ENCODE measurements around the gene C16orf54. TPM values are rescaled to one million over a fixed set of nuclear protein-coding genes. Genes with fewer than 3 reads are reported as not detected.
"Not testable (repeated sequence)": the region's sequence is repeated elsewhere in the genome, so short reads cannot be mapped to it uniquely, and the experiment has no call there.

The C16orf54 gene
- total and polyA plus RNA-seq, 7 donors = 0.46 to 10.1 (median 1.0) TPM; not detected in 1

- intact Hi-C loops (cut with DNase I) = loop anchor here (10.0 kb wide), 1 partner anchor 52 kb away; no protein-coding TSS in a partner anchor
- H3K9me3 ChIP-seq = no peaks in the 10 kb centered on the region
- TF ChIP-seq POLR2A (IDR thresholded peaks at IDR 0.05) = peak in 1 of 2 donors; percentile 12
- no peak for TF ChIP-seq EP300 (IDR thresholded peaks at IDR 0.05)
- peak in 1 of 4 donors; percentile 7 for TF ChIP-seq POLR2AphosphoS5 (IDR thresholded peaks at IDR 0.05)
- no peaks in the 10 kb centered on the region for H3K36me3 ChIP-seq
- no peak for DNase-seq
- H3K27ac ChIP-seq = no peak overlapping the region
- H3K4me1 ChIP-seq = no peaks in the 10 kb centered on the region
- 29 to 73% methylated on average over 6 of the region's 6 CpGs for WGBS, 2 donors
- peaks cover 0 to 19% (median 0%) of the 10 kb centered on the region in 3 donors for H3K27me3 ChIP-seq
- H3K4me3 ChIP-seq = no peak overlapping the region
Observed at GRCh38 chr16:29736764-29737163, 9.0 kb downstream of the C16orf54 start.

- no peaks in the 10 kb centered on the region for H3K36me3 ChIP-seq
- intact Hi-C loops (cut with DNase I) = loop anchor here (10.0 kb wide), 1 partner anchor 51 kb away; no protein-coding TSS in a partner anchor
- TF ChIP-seq EP300 (IDR thresholded peaks at IDR 0.05) (no peak), POLR2AphosphoS5 (IDR thresholded peaks at IDR 0.05) (no peak), POLR2A (IDR thresholded peaks at IDR 0.05) (no peak), CTCF (IDR thresholded peaks at IDR 0.05) (no peak)
- H3K9me3 ChIP-seq = no peaks in the 10 kb centered on the region
- H3K4me1 ChIP-seq = no peaks in the 10 kb centered on the region
- H3K27ac ChIP-seq = no peak overlapping the region
- WGBS, 2 donors = 76 to 77% methylated on average over 5 of the region's 5 CpGs
- H3K27me3 ChIP-seq = peaks cover 0 to 19% (median 0%) of the 10 kb centered on the region in 3 donors
- no peak overlapping the region for H3K4me3 ChIP-seq
- DNase-seq = no peak
Observed at GRCh38 chr16:29736112-29736511, 9.7 kb downstream of the C16orf54 start.

GRCh38 chr16:29734786-29735185 is 11.0 kb downstream of the C16orf54 start:
- H3K4me1 ChIP-seq = no peaks in the 10 kb centered on the region
- WGBS, 2 donors = 1 to 91% methylated on average over 1 of the region's 1 CpG
- no peak for DNase-seq
- H3K27me3 ChIP-seq = peaks cover 0 to 19% (median 0%) of the 10 kb centered on the region in 3 donors
- intact Hi-C loops (cut with DNase I) = loop anchor here (10.0 kb wide), 1 partner anchor 50 kb away; no protein-coding TSS in a partner anchor
- no peak overlapping the region for H3K4me3 ChIP-seq
- no peak overlapping the region for H3K27ac ChIP-seq
- H3K36me3 ChIP-seq = no peaks in the 10 kb centered on the region
- H3K9me3 ChIP-seq = no peaks in the 10 kb centered on the region
- no peak for TF ChIP-seq POLR2A (IDR thresholded peaks at IDR 0.05)
- TF ChIP-seq CTCF (IDR thresholded peaks at IDR 0.05) = no peak
- no peak for TF ChIP-seq EP300 (IDR thresholded peaks at IDR 0.05)
- TF ChIP-seq POLR2AphosphoS5 (IDR thresholded peaks at IDR 0.05) = no peak

- H3K27ac ChIP-seq, DNase-seq, H3K4me1 ChIP-seq, H3K36me3 ChIP-seq, H3K4me3 ChIP-seq, H3K9me3 ChIP-seq: not testable (repeated sequence)
- intact Hi-C loops (cut with DNase I) = loop anchor here (10.0 kb wide), 1 partner anchor 47 kb away; no protein-coding TSS in a partner anchor
- peaks cover 0 to 22% (median 0%) of the 10 kb centered on the region in 3 donors for H3K27me3 ChIP-seq
- WGBS, 2 donors = 69 to 82% methylated on average over 13 of the region's 13 CpGs
Observed at GRCh38 chr16:29731768-29732601, 13.8 kb downstream of the C16orf54 start.

GRCh38 chr16:29730649-29731048 is 15.1 kb downstream of the C16orf54 start:
- Histone ChIP-seq H3K9me3 (no peaks in the 10 kb centered on the region), H3K36me3 (no peaks in the 10 kb centered on the region), H3K4me3 (no peak overlapping the region), H3K27me3 (peaks cover 0 to 18% (median 0%) of the 10 kb centered on the region in 3 donors), H3K4me1 (peaks cover 0 to 5% (median 0%) of the 10 kb centered on the region in 4 donors), H3K27ac (no peak overlapping the region)
- intact Hi-C loops (cut with DNase I) = loop anchor here (10.0 kb wide), 1 partner anchor 46 kb away; no protein-coding TSS in a partner anchor
- 65 to 77% methylated on average over 7 of the region's 7 CpGs for WGBS, 2 donors
- no peak for TF ChIP-seq POLR2A (IDR thresholded peaks at IDR 0.05)
- TF ChIP-seq POLR2AphosphoS5 (IDR thresholded peaks at IDR 0.05) = no peak
- no peak for TF ChIP-seq EP300 (IDR thresholded peaks at IDR 0.05)
- TF ChIP-seq CTCF (IDR thresholded peaks at IDR 0.05) = no peak
- no peak for DNase-seq

Data from sigmoid colon (tissue), 7 donors.